ENCODE results near the gene MLLT1.

DNA sequence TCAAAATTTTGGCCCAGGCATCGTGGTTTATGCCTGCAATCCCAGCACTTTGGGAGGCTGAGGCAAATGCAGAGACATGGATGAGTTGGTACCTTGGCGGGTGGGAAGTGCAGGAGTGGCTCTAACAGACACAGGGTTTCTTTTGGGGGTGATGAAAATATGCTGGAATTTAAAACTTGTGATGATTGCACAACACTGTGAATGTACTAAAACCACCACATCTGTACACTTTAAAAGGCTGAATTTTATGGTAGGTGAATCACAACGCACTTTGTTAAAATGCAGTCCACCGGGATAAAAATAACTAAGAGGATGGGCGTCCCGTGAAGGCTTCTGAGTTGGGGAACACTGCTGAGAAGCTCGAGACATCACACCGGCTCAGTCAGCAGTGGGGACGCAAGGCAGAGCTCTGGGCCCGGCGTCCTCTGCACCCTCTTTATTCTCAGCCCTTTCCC is 47.1 kb downstream of the MLLT1 start:
- TF ChIP-seq POLR2A (IDR thresholded peaks at IDR 0.05), result no peak
- TF ChIP-seq, protein P1, sequence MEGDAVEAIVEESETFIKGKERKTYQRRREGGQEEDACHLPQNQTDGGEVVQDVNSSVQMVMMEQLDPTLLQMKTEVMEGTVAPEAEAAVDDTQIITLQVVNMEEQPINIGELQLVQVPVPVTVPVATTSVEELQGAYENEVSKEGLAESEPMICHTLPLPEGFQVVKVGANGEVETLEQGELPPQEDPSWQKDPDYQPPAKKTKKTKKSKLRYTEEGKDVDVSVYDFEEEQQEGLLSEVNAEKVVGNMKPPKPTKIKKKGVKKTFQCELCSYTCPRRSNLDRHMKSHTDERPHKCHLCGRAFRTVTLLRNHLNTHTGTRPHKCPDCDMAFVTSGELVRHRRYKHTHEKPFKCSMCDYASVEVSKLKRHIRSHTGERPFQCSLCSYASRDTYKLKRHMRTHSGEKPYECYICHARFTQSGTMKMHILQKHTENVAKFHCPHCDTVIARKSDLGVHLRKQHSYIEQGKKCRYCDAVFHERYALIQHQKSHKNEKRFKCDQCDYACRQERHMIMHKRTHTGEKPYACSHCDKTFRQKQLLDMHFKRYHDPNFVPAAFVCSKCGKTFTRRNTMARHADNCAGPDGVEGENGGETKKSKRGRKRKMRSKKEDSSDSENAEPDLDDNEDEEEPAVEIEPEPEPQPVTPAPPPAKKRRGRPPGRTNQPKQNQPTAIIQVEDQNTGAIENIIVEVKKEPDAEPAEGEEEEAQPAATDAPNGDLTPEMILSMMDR (IDR thresholded peaks at IDR 0.05), result no peak

All from lower leg skin (tissue), 3 donors.